ENCODE results near the gene SKIC8. TPM values are rescaled to one million over a fixed set of nuclear protein-coding genes. Genes with fewer than 3 reads are reported as not detected.

SKIC8 gene
- total and polyA plus RNA-seq, 2 experiments from 2014 or later, result 52.6 to 70.6 TPM

GRCh38 chr15:78256044-78256437 lies 43.4 kb downstream of the SKIC8 start:
- no peaks in the 10 kb centered on the region for H3K9me2 ChIP-seq (ENCODE audit: insufficient read depth)
- H3K4me3 ChIP-seq, result no peak overlapping the region
- no peak for DNase-seq
- no peak overlapping the region for H2AFZ ChIP-seq
- TF ChIP-seq EZH2phosphoT487 (IDR thresholded peaks at IDR 0.05; ENCODE audit: insufficient read depth, low read depth), result no peak
- TF ChIP-seq EZH2 (IDR thresholded peaks at IDR 0.05; ENCODE audit: insufficient read depth, poor library complexity, severe bottlenecking), result no peak
- H3K9me3 ChIP-seq (ENCODE audit: low read depth), result no peaks in the 10 kb centered on the region
- H4K20me1 ChIP-seq (ENCODE audit: insufficient read depth), result no peaks in the 10 kb centered on the region
- no peak overlapping the region for H3K4me2 ChIP-seq (ENCODE audit: unreplicated experiment)
- in situ Hi-C loops (cut with MboI), result no loop called here
- H3K27me3 ChIP-seq (replicated peaks; ENCODE audit: insufficient read depth), result peaks cover under 1% of the 10 kb centered on the region; the same call in 1 of the 2 replicates
- H3K79me2 ChIP-seq (ENCODE audit: insufficient read depth), result no peaks in the 10 kb centered on the region
- WGBS, 2 experiments (ENCODE audit: low coverage in 1 of 2, low lambda C conversion rate in 2 of 2, missing lambda C conversion rate in 2 of 2), result 59 to 67% methylated on average over 3 of the region's 3 CpGs
- H3F3A ChIP-seq (ENCODE audit: insufficient read depth), result no peaks in the 10 kb centered on the region
- H3K27ac ChIP-seq, result no peak overlapping the region
- H3K9ac ChIP-seq, result no peak overlapping the region
- H3K36me3 ChIP-seq (ENCODE audit: low read depth), result no peaks in the 10 kb centered on the region
- H3K4me1 ChIP-seq (ENCODE audit: insufficient read depth), result no peaks in the 10 kb centered on the region

GRCh38 chr15:78255421-78256043 lies 43.9 kb downstream of the SKIC8 start:
- H3K36me3 ChIP-seq (ENCODE audit: low read depth), result no peaks in the 10 kb centered on the region
- WGBS, 2 experiments (ENCODE audit: low coverage in 1 of 2, low lambda C conversion rate in 2 of 2, missing lambda C conversion rate in 2 of 2), result 50 to 55% methylated on average over 1 of the region's 1 CpG
- no peak overlapping the region for H3K4me2 ChIP-seq (ENCODE audit: unreplicated experiment)
- no peak overlapping the region for H3K27ac ChIP-seq
- no peaks in the 10 kb centered on the region for H3K9me3 ChIP-seq (ENCODE audit: low read depth)
- no peaks in the 10 kb centered on the region for H3K9me2 ChIP-seq (ENCODE audit: insufficient read depth)
- no peaks in the 10 kb centered on the region for H4K20me1 ChIP-seq (ENCODE audit: insufficient read depth)
- no peak for DNase-seq
- in situ Hi-C loops (cut with MboI), result no loop called here
- TF ChIP-seq EZH2 (IDR thresholded peaks at IDR 0.05; ENCODE audit: insufficient read depth, poor library complexity, severe bottlenecking) (no peak), EZH2phosphoT487 (IDR thresholded peaks at IDR 0.05; ENCODE audit: insufficient read depth, low read depth) (no peak)
- peaks cover 6% of the 10 kb centered on the region; the same call in 1 of the 2 replicates for H3K27me3 ChIP-seq (replicated peaks; ENCODE audit: insufficient read depth)
- no peak overlapping the region for H2AFZ ChIP-seq
- H3K4me3 ChIP-seq, result no peak overlapping the region
- no peaks in the 10 kb centered on the region for H3F3A ChIP-seq (ENCODE audit: insufficient read depth)
- no peaks in the 10 kb centered on the region for H3K79me2 ChIP-seq (ENCODE audit: insufficient read depth)
- H3K9ac ChIP-seq, result no peak overlapping the region
- no peaks in the 10 kb centered on the region for H3K4me1 ChIP-seq (ENCODE audit: insufficient read depth)

GRCh38 chr15:78251136-78251535 lies 48.3 kb downstream of the SKIC8 start:
- Histone ChIP-seq H3K4me1 (ENCODE audit: insufficient read depth) (no peaks in the 10 kb centered on the region), H3K4me2 (ENCODE audit: unreplicated experiment) (no peak overlapping the region), H3K79me2 (ENCODE audit: insufficient read depth) (no peaks in the 10 kb centered on the region), H3K36me3 (ENCODE audit: low read depth) (no peaks in the 10 kb centered on the region), H3K9me2 (ENCODE audit: insufficient read depth) (no peaks in the 10 kb centered on the region), H3K9ac (no peak overlapping the region), H3K27ac (no peak overlapping the region), H2AFZ (no peak overlapping the region), H3K27me3 (replicated peaks; ENCODE audit: insufficient read depth) (peaks cover 7% of the 10 kb centered on the region; the same call in 1 of the 2 replicates), H3K9me3 (ENCODE audit: low read depth) (no peaks in the 10 kb centered on the region), H4K20me1 (ENCODE audit: insufficient read depth) (no peaks in the 10 kb centered on the region), H3F3A (ENCODE audit: insufficient read depth) (no peaks in the 10 kb centered on the region), H3K4me3 (no peak overlapping the region)
- in situ Hi-C loops (cut with MboI), result no loop called here
- 43 to 51% methylated on average over 9 of the region's 9 CpGs for WGBS, 2 experiments (ENCODE audit: low coverage in 1 of 2, low lambda C conversion rate in 2 of 2, missing lambda C conversion rate in 2 of 2)
- TF ChIP-seq EZH2phosphoT487 (IDR thresholded peaks at IDR 0.05; ENCODE audit: insufficient read depth, low read depth) (no peak), EZH2 (IDR thresholded peaks at IDR 0.05; ENCODE audit: insufficient read depth, poor library complexity, severe bottlenecking) (no peak)
- no peak for DNase-seq

- H2AFZ ChIP-seq, result no peak overlapping the region
- H3K4me2 ChIP-seq (ENCODE audit: unreplicated experiment), result no peak overlapping the region
- H3K4me1 ChIP-seq (ENCODE audit: insufficient read depth), result no peaks in the 10 kb centered on the region
- no peaks in the 10 kb centered on the region for H4K20me1 ChIP-seq (ENCODE audit: insufficient read depth)
- TF ChIP-seq EZH2phosphoT487 (IDR thresholded peaks at IDR 0.05; ENCODE audit: insufficient read depth, low read depth), result no peak
- TF ChIP-seq EZH2 (IDR thresholded peaks at IDR 0.05; ENCODE audit: insufficient read depth, poor library complexity, severe bottlenecking), result no peak
- no peak overlapping the region for H3K4me3 ChIP-seq
- H3K9me2 ChIP-seq (ENCODE audit: insufficient read depth), result no peaks in the 10 kb centered on the region
- no peaks in the 10 kb centered on the region for H3F3A ChIP-seq (ENCODE audit: insufficient read depth)
- H3K9me3 ChIP-seq (ENCODE audit: low read depth), result no peaks in the 10 kb centered on the region
- no peak overlapping the region for H3K27ac ChIP-seq
- H3K9ac ChIP-seq, result no peak overlapping the region
- H3K79me2 ChIP-seq (ENCODE audit: insufficient read depth), result no peaks in the 10 kb centered on the region
- no peak for DNase-seq
- H3K36me3 ChIP-seq (ENCODE audit: low read depth), result no peaks in the 10 kb centered on the region
- WGBS, 2 experiments (ENCODE audit: low coverage in 1 of 2, low lambda C conversion rate in 2 of 2, missing lambda C conversion rate in 2 of 2), result 71 to 72% methylated on average over 5 of the region's 5 CpGs
- in situ Hi-C loops (cut with MboI), result no loop called here
- peaks cover 7% of the 10 kb centered on the region; the same call in 1 of the 2 replicates for H3K27me3 ChIP-seq (replicated peaks; ENCODE audit: insufficient read depth)
These were observed 50.3 kb downstream of the SKIC8 start for GRCh38 chr15:78249131-78249530.

Measured in GM23248 (cell line).